Upper lobe of left lung (tissue), 4 donors: Measurements from ENCODE around the gene KDM5B.

Source experiments
- EP300 ChIP-seq, 4 donors: sonication (generic); formaldehyde crosslinking; IDR thresholded peaks; one replicate each; pipeline ENCODE4 v1.5.1; 2017; ENCODE audit warnings: antibody characterized with exemption in 4 of 4, control low read depth in 2 of 4
- POLR2A ChIP-seq, 4 donors: fragments of 450-650 bp; IDR thresholded peaks; one replicate each; pipeline ENCODE4 v1.5.1; 2016 to 2017; ENCODE audit warnings: antibody characterized with exemption in 4 of 4, mild to moderate bottlenecking in 2 of 4
- TF ChIP-seq, protein P1 (sequence below), 6 experiments: fragments of 450-650 bp in 4 of 6; fragments of 200-600 bp in 2 of 6; sonication (generic) in 2 of 6; IDR thresholded peaks; one replicate each; pipeline ENCODE4 v1.5.1; 2016 to 2019; ENCODE audit warnings: antibody characterized with exemption in 6 of 6

DNA sequence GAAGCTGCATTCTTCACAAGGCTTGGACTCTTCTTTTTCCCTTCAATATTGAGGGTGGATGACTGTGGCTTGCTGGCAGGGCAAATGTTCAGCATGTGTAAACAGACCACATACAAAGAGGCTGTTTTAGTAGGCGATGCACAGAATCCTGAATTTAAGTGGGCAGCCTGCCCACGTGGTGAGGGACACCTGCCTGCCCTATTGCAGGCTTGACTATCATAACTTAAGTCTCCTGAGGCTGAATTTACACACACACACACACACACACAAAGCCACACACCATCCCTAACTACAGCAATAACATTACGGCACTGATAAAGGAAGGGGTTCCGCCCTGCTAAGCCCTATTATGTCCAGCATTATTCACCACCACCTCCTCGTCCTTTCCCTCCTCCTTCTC is 113.9 kb downstream of the KDM5B start:
- TF ChIP-seq POLR2A (IDR thresholded peaks at IDR 0.05) (no peak), EP300 (IDR thresholded peaks at IDR 0.05) (no peak)
- TF ChIP-seq, protein P1, sequence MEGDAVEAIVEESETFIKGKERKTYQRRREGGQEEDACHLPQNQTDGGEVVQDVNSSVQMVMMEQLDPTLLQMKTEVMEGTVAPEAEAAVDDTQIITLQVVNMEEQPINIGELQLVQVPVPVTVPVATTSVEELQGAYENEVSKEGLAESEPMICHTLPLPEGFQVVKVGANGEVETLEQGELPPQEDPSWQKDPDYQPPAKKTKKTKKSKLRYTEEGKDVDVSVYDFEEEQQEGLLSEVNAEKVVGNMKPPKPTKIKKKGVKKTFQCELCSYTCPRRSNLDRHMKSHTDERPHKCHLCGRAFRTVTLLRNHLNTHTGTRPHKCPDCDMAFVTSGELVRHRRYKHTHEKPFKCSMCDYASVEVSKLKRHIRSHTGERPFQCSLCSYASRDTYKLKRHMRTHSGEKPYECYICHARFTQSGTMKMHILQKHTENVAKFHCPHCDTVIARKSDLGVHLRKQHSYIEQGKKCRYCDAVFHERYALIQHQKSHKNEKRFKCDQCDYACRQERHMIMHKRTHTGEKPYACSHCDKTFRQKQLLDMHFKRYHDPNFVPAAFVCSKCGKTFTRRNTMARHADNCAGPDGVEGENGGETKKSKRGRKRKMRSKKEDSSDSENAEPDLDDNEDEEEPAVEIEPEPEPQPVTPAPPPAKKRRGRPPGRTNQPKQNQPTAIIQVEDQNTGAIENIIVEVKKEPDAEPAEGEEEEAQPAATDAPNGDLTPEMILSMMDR (IDR thresholded peaks at IDR 0.05), result no peak
